B cell (primary cell): ENCODE measurements around the gene SLC25A14. TPM values are rescaled to one million over a fixed set of nuclear protein-coding genes. Genes with fewer than 3 reads are reported as not detected.

Source experiments
- ATAC-seq: fragments of 200-7000 bp; cut with Tn5 transposase; one replicate; pipeline ENCODE4 v1.10.0; 2021; ENCODE audit warnings: low read depth, mild to moderate bottlenecking, moderate number of reproducible peaks, moderate library complexity
- CTCF ChIA-PET: fragments of 350-600 bp; sonication (Branson Sonifier 250); formaldehyde crosslinking; loops from one replicate; lab custom pipeline; 2021; ENCODE audit warnings: antibody characterized with exemption, inconsistent platforms; lab: Charles Lee
- POLR2A ChIA-PET: fragments of 350-600 bp; sonication (Branson Sonifier 250); formaldehyde crosslinking; loops from one replicate; lab custom pipeline; 2021; ENCODE audit warnings: antibody characterized with exemption; lab: Charles Lee
- DNase-seq: peaks from one replicate; pipeline ENCODE4 v3.0.0; 2013
- H2AFZ ChIP-seq: 2 replicates; pipeline ENCODE4 v1.6.1; 2012; ENCODE audit warnings: mild to moderate bottlenecking, low read depth, low read length; ENCODE audit not compliant: insufficient read depth, poor library complexity, severe bottlenecking
- H3K27ac ChIP-seq, 2 donors: 1 replicate in 1 of 2; 2 replicates in 1 of 2; pipeline ENCODE4 v1.5.1; 2012 to 2013; ENCODE audit warnings: low read length in 2 of 2, mild to moderate bottlenecking in 2 of 2, moderate library complexity in 1 of 2
- H3K27me3 ChIP-seq, 4 experiments: fragments of 200-600 bp in 1 of 4; sonication (generic) in 1 of 4; replicated peaks in 1 of 4; 1 replicate in 2 of 4; 2 replicates in 2 of 4; pipeline versions ENCODE4 v1.6.1 to v1.7.0; 2013 to 2016; ENCODE audit warnings: low read length in 3 of 4, mild to moderate bottlenecking in 2 of 4, mixed read lengths in 1 of 4, moderate library complexity in 1 of 4; ENCODE audit not compliant: insufficient read depth in 4 of 4, control insufficient read depth in 3 of 4; ENCODE audit errors: control extremely low read depth in 1 of 4
- H3K36me3 ChIP-seq, 2 experiments: replicated peaks in 1 of 2; 1 replicate in 1 of 2; 2 replicates in 1 of 2; pipeline versions ENCODE4 v1.6.1 to v1.7.1; 2013; ENCODE audit warnings: low read length in 1 of 2; ENCODE audit not compliant: insufficient read depth in 2 of 2, control insufficient read depth in 1 of 2; ENCODE audit errors: control extremely low read depth in 1 of 2, extremely low read depth in 1 of 2
- H3K4me1 ChIP-seq, 2 donors: fragments of 200-600 bp in 1 of 2; sonication (generic) in 1 of 2; 1 replicate in 1 of 2; 2 replicates in 1 of 2; pipeline versions ENCODE4 v1.5.1 to v1.6.1; 2013 to 2017; ENCODE audit warnings: low read length in 2 of 2; ENCODE audit not compliant: control insufficient read depth in 2 of 2, insufficient read depth in 2 of 2
- H3K4me2 ChIP-seq: replicated peaks from 2 replicates; pipeline ENCODE3; 2012; ENCODE audit warnings: mild to moderate bottlenecking, low read depth, low read length; ENCODE audit not compliant: poor library complexity, severe bottlenecking
- H3K4me3 ChIP-seq, 5 experiments: fragments of 200-600 bp in 1 of 5; sonication (generic) in 1 of 5; 1 replicate in 3 of 5; 2 replicates in 2 of 5; pipeline versions ENCODE4 v1.5.1 to v1.7.0; 2011 to 2016; ENCODE audit warnings: low read length in 4 of 5, mild to moderate bottlenecking in 4 of 5, low read depth in 2 of 5, control low read depth in 1 of 5, moderate library complexity in 1 of 5; ENCODE audit not compliant: insufficient read depth in 1 of 5; ENCODE audit errors: control extremely low read depth in 1 of 5, extremely low read depth in 1 of 5
- H3K79me2 ChIP-seq: fragments of 200-600 bp; sonication (generic); one replicate; pipeline ENCODE4 v1.6.0; 2016; ENCODE audit warnings: low read length; ENCODE audit not compliant: control insufficient read depth, insufficient read depth
- H3K9ac ChIP-seq: fragments of 200-600 bp; sonication (generic); 2 replicates; pipeline ENCODE4 v1.6.1; 2017; ENCODE audit warnings: mild to moderate bottlenecking, low read length, moderate library complexity
- H3K9me3 ChIP-seq, 3 donors: one replicate each; pipeline versions ENCODE4 v1.6.1 to v1.7.1; 2013; ENCODE audit warnings: low read length in 2 of 3; ENCODE audit not compliant: control insufficient read depth in 2 of 3, insufficient read depth in 1 of 3; ENCODE audit errors: control extremely low read depth in 1 of 3
- H4K20me1 ChIP-seq: 2 replicates; pipeline ENCODE4 v1.6.0; 2012; ENCODE audit warnings: mild to moderate bottlenecking, low read length; ENCODE audit not compliant: insufficient read depth, control insufficient read depth, poor library complexity, severe bottlenecking
- H3K27ac Mint-ChIP-seq: one replicate; pipeline ENCODE4 v1.8.0; 2021; ENCODE audit warnings: mixed read lengths
- H3K27me3 Mint-ChIP-seq: one replicate; pipeline ENCODE4 v1.8.0; 2021; ENCODE audit warnings: mixed read lengths
- H3K4me1 Mint-ChIP-seq: one replicate; pipeline ENCODE4 v1.8.0; 2021; ENCODE audit warnings: mixed read lengths
- H3K4me3 Mint-ChIP-seq: one replicate; pipeline ENCODE4 v1.8.0; 2021; ENCODE audit warnings: mixed read lengths
- H3K9me3 Mint-ChIP-seq: one replicate; pipeline ENCODE4 v1.8.0; 2022; ENCODE audit warnings: mixed read lengths; ENCODE audit not compliant: insufficient read depth
- EZH2 ChIP-seq: IDR thresholded peaks from 2 replicates; pipeline ENCODE4 v1.6.1; 2012; ENCODE audit warnings: borderline replicate concordance, low read depth, mild to moderate bottlenecking, moderate library complexity, low read length; ENCODE audit not compliant: insufficient read depth, poor library complexity, severe bottlenecking
- WGBS: methylation state at CpG from one replicate; pipeline ENCODE4 v1.1.5; 2013; ENCODE audit warnings: missing lambda C conversion rate; ENCODE audit not compliant: insufficient coverage; 5-methylcytosine and 5-hydroxymethylcytosine counted together
- intact Hi-C: fragments of 100-400 bp; cut with micrococcal nuclease; formaldehyde crosslinking; loops from one replicate; pipeline ENCODE4 v1.10.0; 2022
- polyA plus RNA-seq: library from polyadenylated mRNA; depleted of rRNA; stranded (reverse); fragments of >200 nt; gene quantifications from 2 replicates; pipeline ENCODE4 v1.2.3, GENCODE V29; 2012
- total RNA-seq, 2 donors: library from RNA; stranded (reverse); fragments of 120-200 nt in 1 of 2; gene quantifications; 1 replicate in 1 of 2; 2 replicates in 1 of 2; pipeline versions ENCODE4 v1.2.3 to v1.2.4, GENCODE V29; 2013 to 2022
- TF ChIP-seq, protein P1 (sequence below): fragments of 200-600 bp; IDR thresholded peaks from one replicate; pipeline ENCODE4 v1.8.0; 2022; ENCODE audit warnings: antibody characterized with exemption, mild to moderate bottlenecking

The SLC25A14 gene
- total and polyA plus RNA-seq, 2 donors (not counting 1 experiment from before 2014, with no cell fraction given), result 13.1 to 23.7 TPM

DNA sequence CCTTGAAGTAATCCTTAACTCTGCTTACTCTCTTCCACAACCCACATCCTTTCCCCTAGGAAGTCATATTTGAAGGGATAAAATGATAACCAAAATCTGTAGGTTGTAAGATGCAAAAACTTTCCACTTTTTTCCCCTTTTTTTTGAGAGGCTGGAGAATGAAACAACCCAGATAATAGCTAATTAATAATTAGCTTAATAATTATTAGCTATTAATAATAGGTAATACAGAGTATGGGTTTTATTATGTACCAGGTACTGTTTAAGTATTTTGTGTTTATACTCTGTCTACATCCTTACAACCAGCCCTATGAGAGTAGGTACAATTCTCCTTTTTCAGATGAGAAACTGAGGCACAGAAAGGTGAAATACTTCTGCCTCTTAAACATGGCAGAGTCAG lies 36.4 kb downstream of the SLC25A14 start:
- no peak overlapping the region for H3K27ac ChIP-seq
- no peaks in the 10 kb centered on the region for H3K4me1 ChIP-seq
- peaks cover 0 to 2% of the 10 kb centered on the region in 2 experiments for H3K36me3 ChIP-seq
- intact Hi-C loops, result no loop called here
- no peaks in the 10 kb centered on the region for H3K9me3 Mint-ChIP-seq
- no peak overlapping the region for H3K4me3 Mint-ChIP-seq
- no peaks in the 10 kb centered on the region for H3K27me3 ChIP-seq
- H3K9me3 ChIP-seq, result no peaks in the 10 kb centered on the region
- no peak overlapping the region for H3K4me2 ChIP-seq
- no peak overlapping the region for H2AFZ ChIP-seq
- no peak overlapping the region for H3K9ac ChIP-seq
- no peak for DNase-seq
- no peak overlapping the region for H3K4me3 ChIP-seq
- ChIA-PET POLR2A (no interaction called here), CTCF (interaction anchor here (0.6 kb wide), 1 partner anchor 327 kb away, joined by 4 read pairs; no protein-coding TSS in a partner anchor)
- H3K27ac Mint-ChIP-seq, result no peak overlapping the region
- H3K27me3 Mint-ChIP-seq, result no peaks in the 10 kb centered on the region
- H3K4me1 Mint-ChIP-seq, result no peaks in the 10 kb centered on the region
- no peaks in the 10 kb centered on the region for H3K79me2 ChIP-seq
- no peak for ATAC-seq
- no peaks in the 10 kb centered on the region for H4K20me1 ChIP-seq
- no peak for TF ChIP-seq EZH2
- TF ChIP-seq, protein P1, sequence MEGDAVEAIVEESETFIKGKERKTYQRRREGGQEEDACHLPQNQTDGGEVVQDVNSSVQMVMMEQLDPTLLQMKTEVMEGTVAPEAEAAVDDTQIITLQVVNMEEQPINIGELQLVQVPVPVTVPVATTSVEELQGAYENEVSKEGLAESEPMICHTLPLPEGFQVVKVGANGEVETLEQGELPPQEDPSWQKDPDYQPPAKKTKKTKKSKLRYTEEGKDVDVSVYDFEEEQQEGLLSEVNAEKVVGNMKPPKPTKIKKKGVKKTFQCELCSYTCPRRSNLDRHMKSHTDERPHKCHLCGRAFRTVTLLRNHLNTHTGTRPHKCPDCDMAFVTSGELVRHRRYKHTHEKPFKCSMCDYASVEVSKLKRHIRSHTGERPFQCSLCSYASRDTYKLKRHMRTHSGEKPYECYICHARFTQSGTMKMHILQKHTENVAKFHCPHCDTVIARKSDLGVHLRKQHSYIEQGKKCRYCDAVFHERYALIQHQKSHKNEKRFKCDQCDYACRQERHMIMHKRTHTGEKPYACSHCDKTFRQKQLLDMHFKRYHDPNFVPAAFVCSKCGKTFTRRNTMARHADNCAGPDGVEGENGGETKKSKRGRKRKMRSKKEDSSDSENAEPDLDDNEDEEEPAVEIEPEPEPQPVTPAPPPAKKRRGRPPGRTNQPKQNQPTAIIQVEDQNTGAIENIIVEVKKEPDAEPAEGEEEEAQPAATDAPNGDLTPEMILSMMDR, result no peak

DNA sequence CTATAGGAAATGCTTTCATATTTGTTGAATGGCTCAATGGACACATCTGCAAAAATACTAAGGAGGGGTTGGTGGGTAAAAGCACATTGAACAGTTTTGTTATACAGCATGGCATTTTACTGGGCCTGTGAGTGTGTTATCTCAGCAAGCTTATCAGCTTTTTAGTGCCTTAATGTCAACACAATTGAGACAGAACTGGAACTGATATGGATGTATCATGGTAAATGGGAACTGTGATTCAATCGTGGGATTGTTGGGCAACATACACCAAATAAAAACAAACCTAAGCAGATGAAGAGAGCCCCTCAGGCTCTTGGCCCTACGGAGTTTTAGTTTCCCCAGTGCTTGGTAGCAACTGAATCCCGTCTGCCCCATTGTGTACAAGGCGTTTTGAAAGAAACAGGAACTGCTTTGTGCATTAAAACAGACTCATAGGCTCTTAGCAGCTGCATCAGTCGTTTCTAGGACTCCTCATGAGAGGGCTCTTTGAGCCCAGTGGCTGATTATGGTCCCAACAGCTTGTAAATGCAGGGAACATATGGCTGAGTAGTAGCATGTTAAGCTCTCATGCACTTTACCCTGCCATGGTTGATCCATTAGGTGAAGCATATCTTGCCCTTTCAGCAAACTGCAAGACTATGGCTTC lies 38.4 kb downstream of the SLC25A14 start:
- no peaks in the 10 kb centered on the region for H4K20me1 ChIP-seq
- H3K27ac ChIP-seq, result no peak overlapping the region
- no peak overlapping the region for H3K4me3 ChIP-seq
- no peaks in the 10 kb centered on the region for H3K9me3 ChIP-seq
- intact Hi-C loops, result no loop called here
- H3K27me3 ChIP-seq, result no peaks in the 10 kb centered on the region
- Mint-ChIP-seq H3K4me1 (no peaks in the 10 kb centered on the region), H3K27me3 (peaks cover 6% of the 10 kb centered on the region), H3K4me3 (no peak overlapping the region), H3K9me3 (no peaks in the 10 kb centered on the region), H3K27ac (no peak overlapping the region)
- ChIA-PET CTCF (no interaction called here), POLR2A (no interaction called here)
- H3K4me2 ChIP-seq, result no peak overlapping the region
- no peaks in the 10 kb centered on the region for H3K36me3 ChIP-seq
- no peak overlapping the region for H2AFZ ChIP-seq
- H3K9ac ChIP-seq, result no peak overlapping the region
- H3K79me2 ChIP-seq, result no peaks in the 10 kb centered on the region
- ATAC-seq (no peak), DNase-seq (no peak)
- 59% methylated on average over 4 of the region's 5 CpGs for WGBS
- H3K4me1 ChIP-seq, result no peaks in the 10 kb centered on the region
- no peak for TF ChIP-seq EZH2
- TF ChIP-seq, protein P1, result no peak
